Suprapubic skin (tissue), 4 donors: ENCODE data around the gene SCP2D1. TPM values are rescaled to one million over a fixed set of nuclear protein-coding genes. Genes with fewer than 3 reads are reported as not detected.

Source experiments
- DNase-seq, 2 donors: peaks; one replicate each; pipeline ENCODE4 v3.0.0-alpha.2; 2019; ENCODE audit warnings: low spot score in 2 of 2
- H3K27ac ChIP-seq: fragments of 200-600 bp; sonication (generic); one replicate; pipeline ENCODE4 v1.5.1; 2019
- H3K27me3 ChIP-seq: fragments of 200-600 bp; sonication (generic); one replicate; pipeline ENCODE4 v1.5.1; 2019
- H3K36me3 ChIP-seq: fragments of 200-600 bp; sonication (generic); one replicate; pipeline ENCODE4 v1.5.1; 2019
- H3K4me1 ChIP-seq: fragments of 200-600 bp; sonication (generic); one replicate; pipeline ENCODE4 v1.5.1; 2019
- H3K4me3 ChIP-seq: fragments of 200-600 bp; sonication (generic); one replicate; pipeline ENCODE4 v1.5.1; 2019; ENCODE audit warnings: mild to moderate bottlenecking
- H3K9me3 ChIP-seq: fragments of 200-600 bp; sonication (generic); one replicate; pipeline ENCODE4 v1.5.1; 2019
- EP300 ChIP-seq: sonication (generic); formaldehyde crosslinking; IDR thresholded peaks from one replicate; pipeline ENCODE4 v1.6.1; 2017; ENCODE audit warnings: antibody characterized with exemption
- POLR2A ChIP-seq, 2 donors: fragments of 450-650 bp; IDR thresholded peaks; one replicate each; pipeline ENCODE4 v1.6.1; 2017; ENCODE audit warnings: antibody characterized with exemption in 2 of 2, mild to moderate bottlenecking in 2 of 2, moderate library complexity in 2 of 2
- POLR2AphosphoS5 ChIP-seq, 3 donors: sonication (generic); formaldehyde crosslinking; IDR thresholded peaks; one replicate each; pipeline ENCODE4 v1.6.1; 2017; ENCODE audit warnings: antibody characterized with exemption in 3 of 3
- WGBS: methylation state at CpG from one replicate; pipeline ENCODE4 v1.1.5; 2018; 5-methylcytosine and 5-hydroxymethylcytosine counted together
- total RNA-seq, 4 donors: library from RNA; depleted of rRNA; stranded (reverse); fragments of >200 nt; gene quantifications; one replicate each; pipeline ENCODE4 v1.1.0, GENCODE V29; 2016
- TF ChIP-seq, protein P1 (sequence below), 2 donors: fragments of 200-600 bp in 1 of 2; fragments of 450-650 bp in 1 of 2; sonication (generic) in 1 of 2; IDR thresholded peaks; one replicate each; pipeline ENCODE4 v1.5.1; 2016 to 2019; ENCODE audit warnings: antibody characterized with exemption in 2 of 2, mild to moderate bottlenecking in 1 of 2, moderate library complexity in 1 of 2

The SCP2D1 gene
- total RNA-seq, 4 donors from 2014 or later: not detected

DNA sequence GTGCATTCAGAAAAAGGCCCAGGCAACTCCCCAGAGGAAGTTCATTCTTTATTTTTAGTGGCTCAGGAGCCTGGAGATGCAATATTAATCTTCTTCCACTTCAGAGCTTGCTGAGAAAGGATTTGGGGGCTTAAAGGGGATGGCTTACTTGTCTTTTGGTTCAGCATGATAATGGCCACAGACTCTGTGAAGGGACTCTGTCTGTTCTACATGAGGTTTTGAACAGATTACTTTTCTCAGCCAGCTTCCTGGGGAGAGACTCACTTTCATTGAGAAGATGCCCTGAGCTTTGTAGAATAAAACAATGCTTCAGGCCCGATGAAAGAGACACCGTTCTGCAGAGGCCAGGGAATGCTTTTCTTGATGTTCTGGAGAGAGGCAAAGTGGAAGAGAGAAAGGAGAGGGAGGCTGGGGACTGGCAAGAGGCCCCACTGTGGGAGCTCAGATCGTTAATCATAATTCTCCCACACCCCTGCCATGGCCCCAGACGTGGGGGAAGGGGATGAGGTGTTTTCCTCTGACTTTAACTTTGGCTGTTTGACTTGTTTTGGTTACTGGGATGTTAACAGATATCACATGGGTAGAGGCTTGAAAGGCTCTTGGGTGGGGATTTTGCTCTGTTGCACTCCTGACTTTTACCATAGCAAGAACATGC lies 19.1 kb downstream of the SCP2D1 start:
- Histone ChIP-seq H3K27me3 (no peaks in the 10 kb centered on the region), H3K4me3 (no peak overlapping the region), H3K27ac (no peak overlapping the region), H3K9me3 (no peaks in the 10 kb centered on the region), H3K36me3 (no peaks in the 10 kb centered on the region), H3K4me1 (no peaks in the 10 kb centered on the region)
- DNase-seq: no peak
- WGBS: 46% methylated on average over 4 of the region's 4 CpGs
- TF ChIP-seq POLR2A (IDR thresholded peaks at IDR 0.05) (no peak), EP300 (no peak), POLR2AphosphoS5 (IDR thresholded peaks at IDR 0.05) (no peak)
- TF ChIP-seq, protein P1, sequence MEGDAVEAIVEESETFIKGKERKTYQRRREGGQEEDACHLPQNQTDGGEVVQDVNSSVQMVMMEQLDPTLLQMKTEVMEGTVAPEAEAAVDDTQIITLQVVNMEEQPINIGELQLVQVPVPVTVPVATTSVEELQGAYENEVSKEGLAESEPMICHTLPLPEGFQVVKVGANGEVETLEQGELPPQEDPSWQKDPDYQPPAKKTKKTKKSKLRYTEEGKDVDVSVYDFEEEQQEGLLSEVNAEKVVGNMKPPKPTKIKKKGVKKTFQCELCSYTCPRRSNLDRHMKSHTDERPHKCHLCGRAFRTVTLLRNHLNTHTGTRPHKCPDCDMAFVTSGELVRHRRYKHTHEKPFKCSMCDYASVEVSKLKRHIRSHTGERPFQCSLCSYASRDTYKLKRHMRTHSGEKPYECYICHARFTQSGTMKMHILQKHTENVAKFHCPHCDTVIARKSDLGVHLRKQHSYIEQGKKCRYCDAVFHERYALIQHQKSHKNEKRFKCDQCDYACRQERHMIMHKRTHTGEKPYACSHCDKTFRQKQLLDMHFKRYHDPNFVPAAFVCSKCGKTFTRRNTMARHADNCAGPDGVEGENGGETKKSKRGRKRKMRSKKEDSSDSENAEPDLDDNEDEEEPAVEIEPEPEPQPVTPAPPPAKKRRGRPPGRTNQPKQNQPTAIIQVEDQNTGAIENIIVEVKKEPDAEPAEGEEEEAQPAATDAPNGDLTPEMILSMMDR (IDR thresholded peaks at IDR 0.05): no peak

DNA sequence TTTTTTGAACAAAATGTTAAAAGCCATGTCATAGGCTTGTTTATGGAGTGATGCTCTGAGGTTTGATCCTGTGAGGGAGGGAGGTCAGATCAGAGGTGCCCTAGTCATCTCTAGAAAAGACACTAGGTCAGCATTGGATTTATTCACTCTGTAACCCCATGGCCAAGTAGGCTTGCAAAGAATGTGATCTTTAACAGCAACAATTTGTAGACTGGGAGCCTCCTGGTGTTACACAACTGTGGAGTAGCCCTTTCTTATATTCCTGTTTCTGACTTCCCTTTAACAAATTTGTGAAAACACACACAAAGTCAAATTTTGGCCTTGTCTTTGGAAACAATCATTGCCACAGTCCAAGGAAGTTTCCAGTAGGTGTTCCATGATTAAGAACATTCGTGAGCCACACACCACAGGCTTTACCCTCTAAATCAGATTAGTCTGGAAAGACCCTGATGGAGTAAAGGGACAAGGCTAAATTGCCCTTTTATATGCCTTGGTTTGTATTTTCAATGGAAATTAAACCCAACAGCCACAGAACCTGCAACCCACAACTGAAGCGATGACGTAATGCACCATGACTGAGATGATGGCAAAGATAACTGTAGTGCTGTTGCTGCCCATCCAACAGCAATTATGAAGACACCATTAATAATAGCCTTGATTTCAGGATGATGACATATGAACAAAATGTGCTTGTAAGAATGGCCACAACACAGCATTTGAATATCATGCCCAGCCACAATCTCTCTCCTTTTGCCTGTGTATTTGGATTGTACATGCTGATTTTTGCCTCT lies 22.1 kb downstream of the SCP2D1 start:
- H3K4me1 ChIP-seq: no peaks in the 10 kb centered on the region
- no peaks in the 10 kb centered on the region for H3K9me3 ChIP-seq
- no peak overlapping the region for H3K4me3 ChIP-seq
- no peaks in the 10 kb centered on the region for H3K36me3 ChIP-seq
- TF ChIP-seq POLR2AphosphoS5 (IDR thresholded peaks at IDR 0.05): no peak
- H3K27me3 ChIP-seq: no peaks in the 10 kb centered on the region
- WGBS: 91% methylated on average over 3 of the region's 3 CpGs
- DNase-seq: no peak
- H3K27ac ChIP-seq: no peak overlapping the region

DNA sequence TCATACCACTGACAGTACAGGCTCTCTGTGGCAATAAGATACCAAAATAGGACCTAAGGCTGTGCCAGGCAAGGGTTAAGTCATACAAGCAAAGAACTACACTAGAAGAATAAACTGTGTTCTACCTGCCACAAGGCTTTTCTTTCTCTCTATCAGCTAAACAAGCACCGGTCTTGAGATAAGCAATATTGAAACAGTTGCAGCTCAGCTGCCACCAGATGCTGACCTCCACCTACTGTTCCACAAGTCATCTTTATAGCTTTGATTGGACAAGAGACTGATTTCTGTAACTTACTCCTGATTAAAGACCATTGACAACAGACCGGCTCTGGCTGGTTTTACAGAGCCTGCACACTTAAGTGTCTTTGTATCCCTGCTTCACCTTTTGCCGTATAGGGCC lies 24.1 kb downstream of the SCP2D1 start:
- no peak overlapping the region for H3K4me3 ChIP-seq
- no peak overlapping the region for H3K27ac ChIP-seq
- TF ChIP-seq POLR2A (IDR thresholded peaks at IDR 0.05): no peak
- TF ChIP-seq EP300: no peak
- no peak for TF ChIP-seq POLR2AphosphoS5 (IDR thresholded peaks at IDR 0.05)
- TF ChIP-seq, protein P1 (IDR thresholded peaks at IDR 0.05): no peak
- no peak for DNase-seq
- H3K9me3 ChIP-seq: no peaks in the 10 kb centered on the region
- H3K36me3 ChIP-seq: no peaks in the 10 kb centered on the region
- H3K4me1 ChIP-seq: no peaks in the 10 kb centered on the region
- WGBS: 84% methylated on average over 3 of the region's 3 CpGs
- no peaks in the 10 kb centered on the region for H3K27me3 ChIP-seq

DNA sequence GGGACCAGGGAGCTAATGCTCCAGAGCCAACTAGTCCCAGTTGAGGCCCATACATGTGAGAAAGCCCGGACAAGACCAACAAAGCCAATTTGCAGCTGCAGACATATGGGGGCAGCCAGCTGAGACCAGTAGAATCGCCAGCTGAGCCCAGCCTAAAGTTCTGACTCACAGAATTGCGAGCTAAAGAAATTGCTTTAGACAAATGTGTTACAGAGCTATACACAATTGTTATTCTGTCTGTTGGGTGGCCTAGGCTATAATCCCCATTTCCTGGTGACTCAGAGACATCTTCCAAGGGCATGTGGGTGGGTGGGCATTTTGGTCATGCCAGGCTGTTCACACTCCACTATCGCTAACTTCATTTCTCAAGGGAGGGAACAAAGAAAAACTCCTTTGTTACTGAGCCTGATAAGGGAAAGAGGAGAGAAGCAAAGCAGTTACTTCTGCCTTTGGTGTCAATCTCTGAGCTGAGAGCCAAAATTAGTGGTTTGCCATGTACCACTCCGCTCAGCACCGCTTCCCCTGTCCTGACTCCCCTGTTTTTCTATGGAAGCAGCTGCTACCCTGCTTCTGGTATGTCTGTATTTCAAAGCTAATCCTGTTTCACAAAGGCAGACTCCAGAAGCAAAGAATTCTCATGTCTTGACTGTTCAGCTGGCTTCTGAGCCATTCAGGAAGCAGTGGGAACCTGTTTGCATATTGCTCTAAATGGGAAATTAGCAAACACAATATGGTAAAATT lies 26.1 kb downstream of the SCP2D1 start:
- H3K9me3 ChIP-seq: no peaks in the 10 kb centered on the region
- WGBS: 72% methylated on average over 6 of the region's 6 CpGs
- no peaks in the 10 kb centered on the region for H3K27me3 ChIP-seq
- H3K4me3 ChIP-seq: no peak overlapping the region
- no peak for DNase-seq
- TF ChIP-seq, protein P1 (IDR thresholded peaks at IDR 0.05): no peak
- no peak for TF ChIP-seq POLR2AphosphoS5 (IDR thresholded peaks at IDR 0.05)
- TF ChIP-seq EP300: no peak
- TF ChIP-seq POLR2A (IDR thresholded peaks at IDR 0.05): no peak
- H3K27ac ChIP-seq: no peak overlapping the region
- no peaks in the 10 kb centered on the region for H3K36me3 ChIP-seq
- H3K4me1 ChIP-seq: no peaks in the 10 kb centered on the region

DNA sequence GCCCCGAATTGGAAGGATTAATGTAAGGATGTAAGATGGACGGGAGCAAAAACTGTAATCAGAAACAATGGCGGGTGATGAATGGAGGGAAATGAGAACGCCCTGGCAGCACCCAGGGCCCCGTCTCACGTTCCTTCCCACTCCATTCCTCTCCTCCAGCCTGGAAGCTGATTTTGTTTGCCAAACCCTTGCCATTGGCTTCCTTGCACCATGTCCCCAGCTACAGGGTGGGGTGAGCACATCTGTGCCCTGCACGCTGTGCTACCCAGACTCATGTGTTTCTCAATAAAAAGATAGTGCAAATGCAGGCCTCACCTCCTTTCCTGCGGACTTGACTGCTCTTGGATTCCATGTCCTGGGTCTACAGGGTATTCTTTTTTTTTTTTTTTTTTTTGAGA lies 26.7 kb downstream of the SCP2D1 start:
- H3K27me3 ChIP-seq: no peaks in the 10 kb centered on the region
- H3K4me3 ChIP-seq: no peak overlapping the region
- H3K36me3 ChIP-seq: no peaks in the 10 kb centered on the region
- no peaks in the 10 kb centered on the region for H3K9me3 ChIP-seq
- WGBS: 94% methylated on average over 8 of the region's 8 CpGs
- DNase-seq: no peak
- no peak overlapping the region for H3K27ac ChIP-seq
- H3K4me1 ChIP-seq: no peaks in the 10 kb centered on the region
- TF ChIP-seq, protein P1 (IDR thresholded peaks at IDR 0.05): no peak
- TF ChIP-seq POLR2A (IDR thresholded peaks at IDR 0.05) (no peak), EP300 (no peak)
